Measurements from ENCODE around the gene TMEM80. TPM values are rescaled to one million over a fixed set of nuclear protein-coding genes. Genes with fewer than 3 reads are reported as not detected.

TMEM80 gene
- total and polyA plus RNA-seq, 9 of the 15 experiments (the other 6 are each of a cell fraction or from before 2014, with no cell fraction given), result 5.1 to 30.1 (median 12.4) TPM

DNA sequence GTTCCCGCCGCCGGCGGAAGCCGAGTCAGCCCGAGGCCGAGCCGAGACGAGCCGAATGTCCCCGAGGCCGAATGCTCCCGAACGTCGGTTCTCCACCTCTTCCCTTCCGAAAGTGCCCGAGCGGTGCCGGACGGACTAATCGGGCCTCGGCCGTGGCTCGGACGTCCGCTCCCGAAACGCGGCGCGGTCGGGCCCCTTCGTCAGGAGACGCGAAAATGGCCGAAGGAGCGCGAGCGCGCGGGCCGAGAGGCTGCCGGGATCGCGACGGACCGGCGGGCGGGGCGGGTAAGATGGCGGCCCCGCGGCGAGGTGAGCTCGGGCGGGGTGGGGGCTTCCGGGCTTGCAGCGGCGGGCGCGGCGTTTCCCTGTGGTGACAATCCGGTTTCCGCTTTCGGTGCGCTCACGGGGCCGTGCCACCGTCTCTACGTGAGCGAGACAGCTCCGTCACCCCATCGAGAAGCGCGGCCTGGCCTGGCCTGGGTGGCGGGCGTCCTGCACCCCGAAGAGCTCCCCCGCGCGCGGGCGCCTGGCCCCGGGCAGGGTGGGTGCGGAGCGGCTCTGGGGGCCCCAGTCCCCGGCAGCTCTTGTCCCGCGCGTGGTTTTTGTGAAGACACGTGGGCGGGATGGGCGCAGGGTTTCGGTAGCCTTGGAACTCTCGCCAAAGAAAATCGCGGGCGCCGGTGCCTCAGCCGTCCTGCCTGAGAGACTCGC, at the start of gene TMEM80 (continued):
- TF ChIP-seq, protein P1, sequence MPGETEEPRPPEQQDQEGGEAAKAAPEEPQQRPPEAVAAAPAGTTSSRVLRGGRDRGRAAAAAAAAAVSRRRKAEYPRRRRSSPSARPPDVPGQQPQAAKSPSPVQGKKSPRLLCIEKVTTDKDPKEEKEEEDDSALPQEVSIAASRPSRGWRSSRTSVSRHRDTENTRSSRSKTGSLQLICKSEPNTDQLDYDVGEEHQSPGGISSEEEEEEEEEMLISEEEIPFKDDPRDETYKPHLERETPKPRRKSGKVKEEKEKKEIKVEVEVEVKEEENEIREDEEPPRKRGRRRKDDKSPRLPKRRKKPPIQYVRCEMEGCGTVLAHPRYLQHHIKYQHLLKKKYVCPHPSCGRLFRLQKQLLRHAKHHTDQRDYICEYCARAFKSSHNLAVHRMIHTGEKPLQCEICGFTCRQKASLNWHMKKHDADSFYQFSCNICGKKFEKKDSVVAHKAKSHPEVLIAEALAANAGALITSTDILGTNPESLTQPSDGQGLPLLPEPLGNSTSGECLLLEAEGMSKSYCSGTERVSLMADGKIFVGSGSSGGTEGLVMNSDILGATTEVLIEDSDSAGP (CRISPR knock-in tag; IDR thresholded peaks at IDR 0.05), result 0 out of 2 replicates have a peak, but pooled peaks have one; percentile 35
- TF ChIP-seq GABPB1 (CRISPR knock-in tag; IDR thresholded peaks at IDR 0.05), result no peak
- TF ChIP-seq, protein P2, sequence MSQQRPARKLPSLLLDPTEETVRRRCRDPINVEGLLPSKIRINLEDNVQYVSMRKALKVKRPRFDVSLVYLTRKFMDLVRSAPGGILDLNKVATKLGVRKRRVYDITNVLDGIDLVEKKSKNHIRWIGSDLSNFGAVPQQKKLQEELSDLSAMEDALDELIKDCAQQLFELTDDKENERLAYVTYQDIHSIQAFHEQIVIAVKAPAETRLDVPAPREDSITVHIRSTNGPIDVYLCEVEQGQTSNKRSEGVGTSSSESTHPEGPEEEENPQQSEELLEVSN (IDR thresholded peaks at IDR 0.05; ENCODE audit: borderline replicate concordance in 1 of 2, extremely low read depth in 1 of 2, insufficient read depth in 1 of 2, insufficient read length in 1 of 2, low read depth in 1 of 2, low read length in 1 of 2, poor library complexity in 1 of 2, severe bottlenecking in 1 of 2), result peak; percentile 13 to 20
- no peak for TF ChIP-seq ZKSCAN3 (CRISPR knock-in tag; IDR thresholded peaks at IDR 0.05)
- TF ChIP-seq RCOR1 (IDR thresholded peaks at IDR 0.05; ENCODE audit: borderline replicate concordance in 1 of 2, low read depth in 2 of 2, low read length in 2 of 2), result no peak
- TF ChIP-seq, protein P3, sequence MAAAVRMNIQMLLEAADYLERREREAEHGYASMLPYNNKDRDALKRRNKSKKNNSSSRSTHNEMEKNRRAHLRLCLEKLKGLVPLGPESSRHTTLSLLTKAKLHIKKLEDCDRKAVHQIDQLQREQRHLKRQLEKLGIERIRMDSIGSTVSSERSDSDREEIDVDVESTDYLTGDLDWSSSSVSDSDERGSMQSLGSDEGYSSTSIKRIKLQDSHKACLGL (CRISPR knock-in tag; IDR thresholded peaks at IDR 0.05; ENCODE audit: borderline replicate concordance, poor library complexity, severe bottlenecking), result peak; percentile 32
- TF ChIP-seq, protein P4, sequence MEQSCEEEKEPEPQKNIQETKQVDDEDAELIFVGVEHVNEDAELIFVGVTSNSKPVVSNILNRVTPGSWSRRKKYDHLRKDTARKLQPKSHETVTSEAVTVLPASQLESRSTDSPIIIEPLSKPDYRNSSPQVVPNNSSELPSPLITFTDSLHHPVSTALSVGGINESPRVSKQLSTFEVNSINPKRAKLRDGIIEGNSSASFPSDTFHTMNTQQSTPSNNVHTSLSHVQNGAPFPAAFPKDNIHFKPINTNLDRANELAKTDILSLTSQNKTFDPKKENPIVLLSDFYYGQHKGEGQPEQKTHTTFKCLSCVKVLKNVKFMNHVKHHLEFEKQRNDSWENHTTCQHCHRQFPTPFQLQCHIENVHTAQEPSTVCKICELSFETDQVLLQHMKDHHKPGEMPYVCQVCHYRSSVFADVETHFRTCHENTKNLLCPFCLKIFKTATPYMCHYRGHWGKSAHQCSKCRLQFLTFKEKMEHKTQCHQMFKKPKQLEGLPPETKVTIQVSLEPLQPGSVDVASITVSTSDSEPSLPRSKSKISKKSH (CRISPR knock-in tag; IDR thresholded peaks at IDR 0.05), result no peak
- TF ChIP-seq, protein P5, sequence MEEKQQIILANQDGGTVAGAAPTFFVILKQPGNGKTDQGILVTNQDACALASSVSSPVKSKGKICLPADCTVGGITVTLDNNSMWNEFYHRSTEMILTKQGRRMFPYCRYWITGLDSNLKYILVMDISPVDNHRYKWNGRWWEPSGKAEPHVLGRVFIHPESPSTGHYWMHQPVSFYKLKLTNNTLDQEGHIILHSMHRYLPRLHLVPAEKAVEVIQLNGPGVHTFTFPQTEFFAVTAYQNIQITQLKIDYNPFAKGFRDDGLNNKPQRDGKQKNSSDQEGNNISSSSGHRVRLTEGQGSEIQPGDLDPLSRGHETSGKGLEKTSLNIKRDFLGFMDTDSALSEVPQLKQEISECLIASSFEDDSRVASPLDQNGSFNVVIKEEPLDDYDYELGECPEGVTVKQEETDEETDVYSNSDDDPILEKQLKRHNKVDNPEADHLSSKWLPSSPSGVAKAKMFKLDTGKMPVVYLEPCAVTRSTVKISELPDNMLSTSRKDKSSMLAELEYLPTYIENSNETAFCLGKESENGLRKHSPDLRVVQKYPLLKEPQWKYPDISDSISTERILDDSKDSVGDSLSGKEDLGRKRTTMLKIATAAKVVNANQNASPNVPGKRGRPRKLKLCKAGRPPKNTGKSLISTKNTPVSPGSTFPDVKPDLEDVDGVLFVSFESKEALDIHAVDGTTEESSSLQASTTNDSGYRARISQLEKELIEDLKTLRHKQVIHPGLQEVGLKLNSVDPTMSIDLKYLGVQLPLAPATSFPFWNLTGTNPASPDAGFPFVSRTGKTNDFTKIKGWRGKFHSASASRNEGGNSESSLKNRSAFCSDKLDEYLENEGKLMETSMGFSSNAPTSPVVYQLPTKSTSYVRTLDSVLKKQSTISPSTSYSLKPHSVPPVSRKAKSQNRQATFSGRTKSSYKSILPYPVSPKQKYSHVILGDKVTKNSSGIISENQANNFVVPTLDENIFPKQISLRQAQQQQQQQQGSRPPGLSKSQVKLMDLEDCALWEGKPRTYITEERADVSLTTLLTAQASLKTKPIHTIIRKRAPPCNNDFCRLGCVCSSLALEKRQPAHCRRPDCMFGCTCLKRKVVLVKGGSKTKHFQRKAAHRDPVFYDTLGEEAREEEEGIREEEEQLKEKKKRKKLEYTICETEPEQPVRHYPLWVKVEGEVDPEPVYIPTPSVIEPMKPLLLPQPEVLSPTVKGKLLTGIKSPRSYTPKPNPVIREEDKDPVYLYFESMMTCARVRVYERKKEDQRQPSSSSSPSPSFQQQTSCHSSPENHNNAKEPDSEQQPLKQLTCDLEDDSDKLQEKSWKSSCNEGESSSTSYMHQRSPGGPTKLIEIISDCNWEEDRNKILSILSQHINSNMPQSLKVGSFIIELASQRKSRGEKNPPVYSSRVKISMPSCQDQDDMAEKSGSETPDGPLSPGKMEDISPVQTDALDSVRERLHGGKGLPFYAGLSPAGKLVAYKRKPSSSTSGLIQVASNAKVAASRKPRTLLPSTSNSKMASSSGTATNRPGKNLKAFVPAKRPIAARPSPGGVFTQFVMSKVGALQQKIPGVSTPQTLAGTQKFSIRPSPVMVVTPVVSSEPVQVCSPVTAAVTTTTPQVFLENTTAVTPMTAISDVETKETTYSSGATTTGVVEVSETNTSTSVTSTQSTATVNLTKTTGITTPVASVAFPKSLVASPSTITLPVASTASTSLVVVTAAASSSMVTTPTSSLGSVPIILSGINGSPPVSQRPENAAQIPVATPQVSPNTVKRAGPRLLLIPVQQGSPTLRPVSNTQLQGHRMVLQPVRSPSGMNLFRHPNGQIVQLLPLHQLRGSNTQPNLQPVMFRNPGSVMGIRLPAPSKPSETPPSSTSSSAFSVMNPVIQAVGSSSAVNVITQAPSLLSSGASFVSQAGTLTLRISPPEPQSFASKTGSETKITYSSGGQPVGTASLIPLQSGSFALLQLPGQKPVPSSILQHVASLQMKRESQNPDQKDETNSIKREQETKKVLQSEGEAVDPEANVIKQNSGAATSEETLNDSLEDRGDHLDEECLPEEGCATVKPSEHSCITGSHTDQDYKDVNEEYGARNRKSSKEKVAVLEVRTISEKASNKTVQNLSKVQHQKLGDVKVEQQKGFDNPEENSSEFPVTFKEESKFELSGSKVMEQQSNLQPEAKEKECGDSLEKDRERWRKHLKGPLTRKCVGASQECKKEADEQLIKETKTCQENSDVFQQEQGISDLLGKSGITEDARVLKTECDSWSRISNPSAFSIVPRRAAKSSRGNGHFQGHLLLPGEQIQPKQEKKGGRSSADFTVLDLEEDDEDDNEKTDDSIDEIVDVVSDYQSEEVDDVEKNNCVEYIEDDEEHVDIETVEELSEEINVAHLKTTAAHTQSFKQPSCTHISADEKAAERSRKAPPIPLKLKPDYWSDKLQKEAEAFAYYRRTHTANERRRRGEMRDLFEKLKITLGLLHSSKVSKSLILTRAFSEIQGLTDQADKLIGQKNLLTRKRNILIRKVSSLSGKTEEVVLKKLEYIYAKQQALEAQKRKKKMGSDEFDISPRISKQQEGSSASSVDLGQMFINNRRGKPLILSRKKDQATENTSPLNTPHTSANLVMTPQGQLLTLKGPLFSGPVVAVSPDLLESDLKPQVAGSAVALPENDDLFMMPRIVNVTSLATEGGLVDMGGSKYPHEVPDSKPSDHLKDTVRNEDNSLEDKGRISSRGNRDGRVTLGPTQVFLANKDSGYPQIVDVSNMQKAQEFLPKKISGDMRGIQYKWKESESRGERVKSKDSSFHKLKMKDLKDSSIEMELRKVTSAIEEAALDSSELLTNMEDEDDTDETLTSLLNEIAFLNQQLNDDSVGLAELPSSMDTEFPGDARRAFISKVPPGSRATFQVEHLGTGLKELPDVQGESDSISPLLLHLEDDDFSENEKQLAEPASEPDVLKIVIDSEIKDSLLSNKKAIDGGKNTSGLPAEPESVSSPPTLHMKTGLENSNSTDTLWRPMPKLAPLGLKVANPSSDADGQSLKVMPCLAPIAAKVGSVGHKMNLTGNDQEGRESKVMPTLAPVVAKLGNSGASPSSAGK (IDR thresholded peaks at IDR 0.05), result no peak
- no peak for TF ChIP-seq FOXJ3 (CRISPR knock-in tag; IDR thresholded peaks at IDR 0.05)
